Breast epithelium (tissue), 4 donors: ENCODE data around the gene SHROOM2. TPM values are rescaled to one million over a fixed set of nuclear protein-coding genes. Genes with fewer than 3 reads are reported as not detected.

ENCODE experiments used
- DNase-seq, 2 donors: peaks; one replicate each; pipeline ENCODE4 v3.0.0-alpha.2; 2019; ENCODE audit warnings: low spot score in 2 of 2
- H3K27ac ChIP-seq, 2 donors: fragments of 200-600 bp; sonication (generic) in 1 of 2; one replicate each; pipeline ENCODE4 v1.5.1; 2016 to 2019; ENCODE audit warnings: mild to moderate bottlenecking in 1 of 2
- H3K27me3 ChIP-seq, 2 donors: fragments of 200-600 bp; sonication (generic) in 1 of 2; one replicate each; pipeline versions ENCODE4 v1.5.1 to v1.6.0; 2017 to 2019; ENCODE audit warnings: control low read depth in 1 of 2, mild to moderate bottlenecking in 1 of 2
- H3K36me3 ChIP-seq: fragments of 200-600 bp; one replicate; pipeline ENCODE4 v1.5.1; 2019
- H3K4me1 ChIP-seq, 2 donors: fragments of 200-600 bp; sonication (generic); one replicate each; pipeline ENCODE4 v1.5.1; 2016 to 2019; ENCODE audit warnings: control low read depth in 1 of 2
- H3K4me3 ChIP-seq, 3 donors: fragments of 200-600 bp; sonication (generic); 1 replicate in 2 of 3; 2 replicates in 1 of 3; pipeline ENCODE4 v1.5.1; 2016 to 2019; ENCODE audit warnings: mild to moderate bottlenecking in 3 of 3, moderate library complexity in 2 of 3
- H3K9me3 ChIP-seq, 2 donors: fragments of 200-600 bp; sonication (generic) in 1 of 2; one replicate each; pipeline ENCODE4 v1.5.1; 2016 to 2019; ENCODE audit warnings: control low read depth in 1 of 2
- CTCF ChIP-seq, 3 donors: fragments of 450-650 bp; IDR thresholded peaks; one replicate each; pipeline ENCODE4 v1.5.1; 2016 to 2017; ENCODE audit warnings: antibody characterized with exemption in 3 of 3, mild to moderate bottlenecking in 3 of 3, moderate library complexity in 3 of 3
- POLR2A ChIP-seq: fragments of 450-650 bp; IDR thresholded peaks from one replicate; pipeline ENCODE4 v1.6.1; 2016; ENCODE audit warnings: antibody characterized with exemption, mild to moderate bottlenecking, moderate library complexity
- POLR2AphosphoS5 ChIP-seq, 3 donors: sonication (generic); formaldehyde crosslinking; IDR thresholded peaks; one replicate each; pipeline ENCODE4 v1.6.1; 2017; ENCODE audit warnings: antibody characterized with exemption in 3 of 3
- intact Hi-C: fragments of 100-400 bp; cut with DNase I; formaldehyde crosslinking; loops from one replicate; pipeline ENCODE4 v1.15.1; 2023; ENCODE audit warnings: low total_unique reads
- total RNA-seq, 3 donors: library from RNA; depleted of rRNA; stranded (reverse); fragments of >200 nt; gene quantifications; one replicate each; pipeline ENCODE4 v1.1.0, GENCODE V29; 2016

SHROOM2 gene
- total RNA-seq, 3 donors from 2014 or later, result 0.48 to 4.5 (median 3.9) TPM

- intact Hi-C loops, result loop anchor here (5.0 kb wide), 1 partner anchor 120 kb away; no protein-coding TSS in a partner anchor
- no peak overlapping the region for H3K27ac ChIP-seq
- H3K27me3 ChIP-seq, result peaks cover 0 to 10% of the 10 kb centered on the region in 2 donors
- H3K36me3 ChIP-seq, result no peaks in the 10 kb centered on the region
- TF ChIP-seq POLR2A, result no peak
- no peak for TF ChIP-seq POLR2AphosphoS5 (IDR thresholded peaks at IDR 0.05)
- no peak for TF ChIP-seq CTCF (IDR thresholded peaks at IDR 0.05)
- H3K4me3 ChIP-seq, result no peak overlapping the region
- no peak for DNase-seq
- no peaks in the 10 kb centered on the region for H3K9me3 ChIP-seq
- no peaks in the 10 kb centered on the region for H3K4me1 ChIP-seq
Observed at GRCh38 chrX:9997041-9997440, 210.8 kb downstream of the SHROOM2 start.

- Histone ChIP-seq H3K27me3 (peaks cover 0 to 7% of the 10 kb centered on the region in 2 donors), H3K4me1 (no peaks in the 10 kb centered on the region), H3K4me3 (no peak overlapping the region), H3K27ac (no peak overlapping the region), H3K36me3 (no peaks in the 10 kb centered on the region), H3K9me3 (no peaks in the 10 kb centered on the region)
- TF ChIP-seq POLR2AphosphoS5 (IDR thresholded peaks at IDR 0.05) (no peak), CTCF (IDR thresholded peaks at IDR 0.05) (no peak), POLR2A (no peak)
- intact Hi-C loops, result loop anchor here (5.0 kb wide), 1 partner anchor 120 kb away; no protein-coding TSS in a partner anchor
- no peak for DNase-seq
Observed at GRCh38 chrX:9997524-9997923, 211.3 kb downstream of the SHROOM2 start.

Other genes with a start within 250 kb of the SHROOM2 start
- 1 to 10 TPM in 2 of 3 donors, not detected in 1; 3.4 to 3.6 TPM for gene GPR143, start 20.6 kb upstream of the SHROOM2 start, total RNA-seq
- under 1 TPM in 1 of 3 donors, not detected in 2; 0.98 TPM for gene CLDN34, start 180.9 kb downstream of the SHROOM2 start, total RNA-seq